Keratinocyte (primary cell): Measurements from ENCODE around the gene RSPH9. TPM values are rescaled to one million over a fixed set of nuclear protein-coding genes. Genes with fewer than 3 reads are reported as not detected.
"Not testable (repeated sequence)": the region's sequence is repeated elsewhere in the genome, so short reads cannot be mapped to it uniquely, and the experiment has no call there.

ENCODE experiments used
- DNase-seq: peaks from one replicate; pipeline ENCODE4 v3.0.0-alpha.2; 2011; ENCODE audit warnings: low read depth, missing footprints, low spot score
- FAIRE-seq: peaks from 2 replicates; lab custom pipeline; 2011; peaks lifted over from hg19 to GRCh38; lab: Jason Lieb, UNC
- H2AFZ ChIP-seq: 2 replicates; pipeline ENCODE4 v1.6.0; 2012; ENCODE audit warnings: low read length, control low read depth, inconsistent platforms; ENCODE audit not compliant: control insufficient read depth
- H3K27ac ChIP-seq: 2 replicates; pipeline ENCODE4 v1.5.1; 2011; ENCODE audit warnings: low read length; ENCODE audit not compliant: control insufficient read depth, insufficient read depth
- H3K27me3 ChIP-seq: 3 replicates; pipeline ENCODE4 v1.6.0; 2011; ENCODE audit warnings: low read length; ENCODE audit not compliant: control insufficient read depth, insufficient read depth; ENCODE audit errors: extremely low read depth
- H3K36me3 ChIP-seq, 2 experiments: 2 replicates in 1 of 2; 3 replicates in 1 of 2; pipeline ENCODE4 v1.5.1; 2011; ENCODE audit warnings: low read length in 2 of 2, mild to moderate bottlenecking in 1 of 2; ENCODE audit not compliant: control insufficient read depth in 2 of 2, insufficient read depth in 2 of 2; ENCODE audit errors: extremely low read depth in 1 of 2
- H3K4me1 ChIP-seq: 3 replicates; pipeline ENCODE4 v1.5.1; 2011; ENCODE audit warnings: low read length; ENCODE audit not compliant: control insufficient read depth, insufficient read depth; ENCODE audit errors: extremely low read depth
- H3K4me2 ChIP-seq: 3 replicates; pipeline ENCODE4 v1.6.0; 2011; ENCODE audit warnings: low read depth, low read length; ENCODE audit not compliant: control insufficient read depth, insufficient read depth; ENCODE audit errors: extremely low read depth
- H3K4me3 ChIP-seq, 3 experiments: fragments of 200-600 bp in 1 of 3; sonication (generic) in 1 of 3; 2 replicates in 2 of 3; 3 replicates in 1 of 3; pipeline ENCODE4 v1.5.1; 2011 to 2016; ENCODE audit warnings: low read length in 3 of 3, mild to moderate bottlenecking in 3 of 3, control low read depth in 2 of 3, inconsistent platforms in 1 of 3, low read depth in 1 of 3, mixed read lengths in 1 of 3, mixed run types in 1 of 3, moderate library complexity in 1 of 3; ENCODE audit not compliant: control insufficient read depth in 2 of 3, insufficient read depth in 2 of 3; ENCODE audit errors: extremely low read depth in 1 of 3
- H3K79me2 ChIP-seq: 2 replicates; pipeline ENCODE4 v1.6.0; 2012; ENCODE audit warnings: low read length; ENCODE audit not compliant: control insufficient read depth, insufficient read depth
- H3K9ac ChIP-seq: 3 replicates; pipeline ENCODE4 v1.6.0; 2011; ENCODE audit warnings: low read length; ENCODE audit not compliant: control insufficient read depth, insufficient read depth; ENCODE audit errors: extremely low read depth
- H3K9me1 ChIP-seq: 3 replicates; pipeline ENCODE4 v1.6.0; 2011; ENCODE audit warnings: low read length; ENCODE audit not compliant: control insufficient read depth, insufficient read depth; ENCODE audit errors: extremely low read depth
- H3K9me3 ChIP-seq: 2 replicates; pipeline ENCODE4 v1.5.1; 2012; ENCODE audit warnings: low read depth, low read length; ENCODE audit not compliant: control insufficient read depth
- H4K20me1 ChIP-seq: 3 replicates; pipeline ENCODE4 v1.6.0; 2011; ENCODE audit warnings: low read length; ENCODE audit not compliant: control insufficient read depth, insufficient read depth; ENCODE audit errors: extremely low read depth
- EZH2 ChIP-seq: IDR thresholded peaks from one replicate; pipeline ENCODE4 v1.6.1; 2012; ENCODE audit warnings: inconsistent platforms, mild to moderate bottlenecking, low read length, moderate library complexity
- dilution Hi-C: fragments of 300-500 bp; cut with MboI; formaldehyde crosslinking; loops from one replicate; pipeline ENCODE4 v1.7.0; 2020; ENCODE audit warnings: low sequenced_read_pairs; ENCODE audit not compliant: extremely low pct_ligation_motif_present
- polyA plus RNA-seq, 5 experiments: library from polyadenylated mRNA; depleted of rRNA in 3 of 5; stranded (reverse) in 3 of 5; stranded (forward) in 1 of 5; unstranded in 1 of 5; fragments of >200 nt; gene quantifications; 1 replicate in 1 of 5; 2 replicates in 3 of 5; 3 replicates in 1 of 5; pipeline versions ENCODE4 v1.2.1 to v1.2.3, GENCODE V29; 2011 to 2012; ENCODE audit warnings: missing spikeins in 2 of 5, low read depth in 1 of 5, low replicate concordance in 1 of 5
- TF ChIP-seq, protein P1 (sequence below), 3 experiments: IDR thresholded peaks in 1 of 3; conservative IDR thresholded peaks in 1 of 3; optimal IDR thresholded peaks in 1 of 3; 2 replicates in 2 of 3; 3 replicates in 1 of 3; pipeline versions ENCODE3 to v1.5.1; 2011; ENCODE audit warnings: low read length in 3 of 3, mild to moderate bottlenecking in 3 of 3, moderate library complexity in 2 of 3, control low read depth in 1 of 3, inconsistent platforms in 1 of 3; ENCODE audit not compliant: insufficient read depth in 2 of 3; ENCODE audit errors: extremely low read depth in 1 of 3

The RSPH9 gene
- polyA plus RNA-seq, 1 donor (not counting 4 experiments of a cell fraction or from before 2014, with no cell fraction given): not detected

DNA sequence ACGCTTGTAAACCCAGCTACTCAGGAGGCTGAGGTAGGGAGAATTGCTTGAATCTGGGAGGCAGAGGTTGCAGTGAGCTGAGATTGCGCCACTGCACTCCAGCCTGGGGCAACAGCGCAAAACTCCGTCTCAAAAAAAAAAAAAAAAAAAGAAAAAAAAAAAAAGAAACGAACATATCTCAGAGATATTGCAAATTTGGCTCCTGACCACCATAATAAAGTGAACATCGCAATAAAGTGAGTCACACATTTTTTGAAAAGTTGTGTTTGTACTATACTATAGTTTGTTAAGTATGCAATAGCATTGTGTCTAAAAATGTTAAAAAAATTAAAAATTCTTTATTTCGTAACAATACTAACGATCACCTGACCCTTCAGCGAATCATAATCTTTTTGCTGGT, 13.3 kb downstream of the RSPH9 start:
- H3K27ac ChIP-seq: no peak overlapping the region
- H3K9me3 ChIP-seq: no peaks in the 10 kb centered on the region
- no peak overlapping the region for H2AFZ ChIP-seq
- no peak overlapping the region for H3K4me2 ChIP-seq
- no peaks in the 10 kb centered on the region for H3K79me2 ChIP-seq
- dilution Hi-C loops: no loop called here
- H3K9me1 ChIP-seq: no peaks in the 10 kb centered on the region
- no peak for TF ChIP-seq EZH2
- TF ChIP-seq, protein P1, sequence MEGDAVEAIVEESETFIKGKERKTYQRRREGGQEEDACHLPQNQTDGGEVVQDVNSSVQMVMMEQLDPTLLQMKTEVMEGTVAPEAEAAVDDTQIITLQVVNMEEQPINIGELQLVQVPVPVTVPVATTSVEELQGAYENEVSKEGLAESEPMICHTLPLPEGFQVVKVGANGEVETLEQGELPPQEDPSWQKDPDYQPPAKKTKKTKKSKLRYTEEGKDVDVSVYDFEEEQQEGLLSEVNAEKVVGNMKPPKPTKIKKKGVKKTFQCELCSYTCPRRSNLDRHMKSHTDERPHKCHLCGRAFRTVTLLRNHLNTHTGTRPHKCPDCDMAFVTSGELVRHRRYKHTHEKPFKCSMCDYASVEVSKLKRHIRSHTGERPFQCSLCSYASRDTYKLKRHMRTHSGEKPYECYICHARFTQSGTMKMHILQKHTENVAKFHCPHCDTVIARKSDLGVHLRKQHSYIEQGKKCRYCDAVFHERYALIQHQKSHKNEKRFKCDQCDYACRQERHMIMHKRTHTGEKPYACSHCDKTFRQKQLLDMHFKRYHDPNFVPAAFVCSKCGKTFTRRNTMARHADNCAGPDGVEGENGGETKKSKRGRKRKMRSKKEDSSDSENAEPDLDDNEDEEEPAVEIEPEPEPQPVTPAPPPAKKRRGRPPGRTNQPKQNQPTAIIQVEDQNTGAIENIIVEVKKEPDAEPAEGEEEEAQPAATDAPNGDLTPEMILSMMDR (optimal IDR thresholded peaks at IDR 0.05 in 1 of 3, IDR thresholded peaks at IDR 0.05 in 1 of 3, conservative IDR thresholded peaks at IDR 0.05 in 1 of 3; ENCODE audit: extremely low read depth in 1 of 3, insufficient read depth in 2 of 3, low read length in 3 of 3): no peak
- no peaks in the 10 kb centered on the region for H3K4me1 ChIP-seq
- H3K36me3 ChIP-seq: no peaks in the 10 kb centered on the region
- no peak overlapping the region for H3K9ac ChIP-seq
- no peak overlapping the region for H3K4me3 ChIP-seq
- no peak for FAIRE-seq
- no peaks in the 10 kb centered on the region for H4K20me1 ChIP-seq
- no peak for DNase-seq
- no peaks in the 10 kb centered on the region for H3K27me3 ChIP-seq

DNA sequence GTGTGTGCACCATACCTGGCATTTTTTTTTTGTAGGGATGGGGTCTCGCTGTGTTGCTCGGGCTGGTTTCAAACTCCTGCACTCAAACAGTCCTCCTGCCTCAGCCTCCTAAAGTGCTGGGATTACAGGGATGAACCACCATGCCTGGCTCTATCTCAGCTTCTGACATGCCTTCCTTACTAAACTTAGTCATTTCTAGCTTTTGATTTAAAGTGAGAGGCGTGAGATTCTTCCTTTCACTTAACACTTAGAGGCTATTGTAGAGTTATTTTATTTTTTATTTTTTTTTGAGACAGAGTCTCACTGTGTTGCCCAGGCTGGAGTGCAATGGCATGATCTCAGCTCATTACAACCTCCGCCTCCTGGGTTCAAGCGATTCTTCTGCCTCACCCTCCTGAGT, 18.1 kb downstream of the RSPH9 start:
- H3K9me3 ChIP-seq, H3K9me1 ChIP-seq: not testable (repeated sequence)

DNA sequence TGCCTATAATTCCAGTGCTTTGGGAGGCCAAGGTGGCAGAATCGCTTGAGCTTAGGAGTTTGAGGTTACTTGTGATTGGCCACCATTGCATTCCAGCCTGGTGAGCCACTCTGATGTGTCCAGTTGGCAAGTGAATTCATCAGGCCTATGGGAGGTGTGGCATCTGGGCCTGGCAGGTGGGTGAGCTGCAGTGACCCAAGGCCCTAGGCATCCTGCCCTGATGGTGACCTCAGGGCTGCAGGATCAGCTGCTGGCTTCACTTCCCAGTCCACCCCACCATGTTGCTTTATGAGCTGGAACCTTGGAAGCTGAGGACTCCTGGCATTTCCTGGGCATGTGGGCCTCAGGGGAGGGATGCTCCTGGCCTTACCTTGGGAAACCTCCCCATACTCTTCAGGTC, 20.5 kb downstream of the RSPH9 start:
- Histone ChIP-seq H3K27ac (no peak overlapping the region), H2AFZ (no peak overlapping the region), H3K9me1 (peaks cover 2% of the 10 kb centered on the region), H4K20me1 (no peaks in the 10 kb centered on the region), H3K4me3 (no peak overlapping the region), H3K79me2 (no peaks in the 10 kb centered on the region), H3K4me2 (no peak overlapping the region), H3K36me3 (no peaks in the 10 kb centered on the region), H3K9me3 (no peaks in the 10 kb centered on the region), H3K27me3 (no peaks in the 10 kb centered on the region), H3K9ac (no peak overlapping the region), H3K4me1 (peaks cover 25% of the 10 kb centered on the region)
- dilution Hi-C loops: no loop called here
- TF ChIP-seq EZH2: no peak
- TF ChIP-seq, protein P1 (optimal IDR thresholded peaks at IDR 0.05 in 1 of 3, IDR thresholded peaks at IDR 0.05 in 1 of 3, conservative IDR thresholded peaks at IDR 0.05 in 1 of 3; ENCODE audit: extremely low read depth in 1 of 3, insufficient read depth in 2 of 3, low read length in 3 of 3): no peak
- no peak for FAIRE-seq
- DNase-seq: no peak

More for the DNA sequence above, 18.1 kb downstream of the RSPH9 start:
- DNase-seq, H2AFZ ChIP-seq, H3K9ac ChIP-seq, H3K4me2 ChIP-seq, H3K4me1 ChIP-seq, H3K4me3 ChIP-seq, FAIRE-seq, H4K20me1 ChIP-seq, H3K79me2 ChIP-seq, dilution Hi-C loops, H3K27ac ChIP-seq, H3K27me3 ChIP-seq, H3K36me3 ChIP-seq: not testable (repeated sequence)
